ENCODE results near the gene IL36A. TPM values are rescaled to one million over a fixed set of nuclear protein-coding genes. Genes with fewer than 3 reads are reported as not detected.

The IL36A gene
- total RNA-seq, 4 donors from 2014 or later: not detected

DNA sequence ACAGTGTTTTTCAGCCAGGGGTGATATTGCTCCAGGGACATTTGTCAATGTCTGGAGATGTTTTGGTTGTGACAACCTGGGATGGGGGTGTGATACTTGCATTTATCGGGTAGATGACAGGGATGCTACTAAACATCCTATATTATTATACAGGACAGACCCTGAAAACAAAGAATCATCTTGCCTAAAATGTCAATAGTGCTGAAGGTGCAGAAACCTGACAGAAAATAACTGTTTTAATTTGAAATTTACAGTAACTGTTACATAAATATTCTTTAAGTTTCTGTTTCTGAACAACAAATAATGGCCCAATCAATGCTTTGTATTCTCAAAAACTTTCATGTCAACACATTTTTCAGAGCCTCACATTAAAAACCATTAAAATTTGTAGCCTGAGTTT is 2.0 kb downstream of the IL36A start:
- no peak for DNase-seq
- no peaks in the 10 kb centered on the region for H3K36me3 ChIP-seq
- H3K4me3 ChIP-seq: no peak overlapping the region
- H3K27ac ChIP-seq: no peak overlapping the region
- no peaks in the 10 kb centered on the region for H3K4me1 ChIP-seq
- no peaks in the 10 kb centered on the region for H3K27me3 ChIP-seq
- TF ChIP-seq, protein P1, sequence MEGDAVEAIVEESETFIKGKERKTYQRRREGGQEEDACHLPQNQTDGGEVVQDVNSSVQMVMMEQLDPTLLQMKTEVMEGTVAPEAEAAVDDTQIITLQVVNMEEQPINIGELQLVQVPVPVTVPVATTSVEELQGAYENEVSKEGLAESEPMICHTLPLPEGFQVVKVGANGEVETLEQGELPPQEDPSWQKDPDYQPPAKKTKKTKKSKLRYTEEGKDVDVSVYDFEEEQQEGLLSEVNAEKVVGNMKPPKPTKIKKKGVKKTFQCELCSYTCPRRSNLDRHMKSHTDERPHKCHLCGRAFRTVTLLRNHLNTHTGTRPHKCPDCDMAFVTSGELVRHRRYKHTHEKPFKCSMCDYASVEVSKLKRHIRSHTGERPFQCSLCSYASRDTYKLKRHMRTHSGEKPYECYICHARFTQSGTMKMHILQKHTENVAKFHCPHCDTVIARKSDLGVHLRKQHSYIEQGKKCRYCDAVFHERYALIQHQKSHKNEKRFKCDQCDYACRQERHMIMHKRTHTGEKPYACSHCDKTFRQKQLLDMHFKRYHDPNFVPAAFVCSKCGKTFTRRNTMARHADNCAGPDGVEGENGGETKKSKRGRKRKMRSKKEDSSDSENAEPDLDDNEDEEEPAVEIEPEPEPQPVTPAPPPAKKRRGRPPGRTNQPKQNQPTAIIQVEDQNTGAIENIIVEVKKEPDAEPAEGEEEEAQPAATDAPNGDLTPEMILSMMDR (IDR thresholded peaks at IDR 0.05): no peak
- TF ChIP-seq POLR2A (IDR thresholded peaks at IDR 0.05): no peak
- H3K9me3 ChIP-seq: no peaks in the 10 kb centered on the region

DNA sequence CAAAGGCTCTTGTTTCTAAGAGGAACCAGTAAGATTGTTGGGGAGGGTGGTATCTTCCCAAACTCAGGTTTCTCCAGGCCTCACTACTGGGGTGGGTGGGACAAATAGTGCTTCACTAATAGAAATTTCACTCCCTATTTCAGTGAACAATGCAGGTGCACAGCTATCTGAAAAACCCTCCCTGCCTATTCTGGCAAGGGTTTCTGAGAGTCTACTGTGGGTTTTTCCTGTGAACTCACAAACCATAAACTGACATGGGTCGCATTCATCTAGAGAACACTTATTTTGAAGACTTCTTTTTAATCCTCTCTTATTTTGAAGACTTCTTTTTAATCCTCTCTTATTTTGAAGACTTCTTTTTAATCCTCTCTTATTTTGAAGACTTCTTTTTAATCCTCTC is 4.4 kb downstream of the IL36A start:
- Histone ChIP-seq H3K4me3 (no peak overlapping the region), H3K27me3 (no peaks in the 10 kb centered on the region), H3K9me3 (no peaks in the 10 kb centered on the region), H3K4me1 (no peaks in the 10 kb centered on the region), H3K27ac (no peak overlapping the region), H3K36me3 (no peaks in the 10 kb centered on the region)
- TF ChIP-seq, protein P1 (IDR thresholded peaks at IDR 0.05): no peak
- TF ChIP-seq POLR2A (IDR thresholded peaks at IDR 0.05): no peak
- no peak for DNase-seq

DNA sequence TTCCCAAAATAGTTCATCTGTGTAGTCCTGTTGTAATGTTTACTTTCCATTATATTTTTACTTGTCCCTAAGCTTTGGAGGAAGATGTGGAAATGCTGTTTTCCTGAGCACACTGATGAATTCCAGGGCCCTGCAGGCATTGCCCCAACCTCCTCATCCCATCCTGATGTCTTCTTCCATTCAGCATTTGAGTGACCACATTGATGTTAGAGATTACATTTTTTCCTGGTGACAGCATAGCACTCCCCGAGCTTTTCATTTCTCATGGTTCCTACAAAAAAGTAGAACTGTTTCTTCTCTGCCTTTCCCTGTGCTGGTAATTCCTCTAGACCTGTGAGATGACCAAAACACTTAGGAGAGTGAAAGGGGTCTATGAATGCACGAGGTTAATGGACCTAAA is 4.8 kb downstream of the IL36A start:
- TF ChIP-seq POLR2A (IDR thresholded peaks at IDR 0.05): no peak
- TF ChIP-seq, protein P1 (IDR thresholded peaks at IDR 0.05): no peak
- Histone ChIP-seq H3K4me1 (no peaks in the 10 kb centered on the region), H3K27ac (no peak overlapping the region), H3K9me3 (no peaks in the 10 kb centered on the region), H3K27me3 (no peaks in the 10 kb centered on the region), H3K4me3 (no peak overlapping the region), H3K36me3 (no peaks in the 10 kb centered on the region)
- no peak for DNase-seq

DNA sequence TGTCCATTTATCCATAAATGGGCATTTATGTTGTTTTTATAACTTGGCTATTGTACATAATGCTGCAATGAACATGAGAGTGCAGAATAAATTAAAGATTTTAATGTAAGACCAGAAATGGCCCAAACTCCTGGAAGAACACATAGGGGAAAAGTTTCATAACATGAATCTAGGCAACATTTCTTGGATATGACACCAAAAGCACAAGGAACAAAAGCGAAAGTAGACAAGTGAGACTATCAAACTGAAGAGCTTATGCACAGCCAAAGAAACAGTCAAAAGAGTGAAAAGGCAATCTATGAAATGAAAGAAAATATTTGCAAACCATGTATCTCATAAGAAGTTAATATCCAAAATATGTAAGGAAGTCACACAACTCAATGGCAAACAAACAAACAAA is 5.8 kb downstream of the IL36A start:
- no peaks in the 10 kb centered on the region for H3K9me3 ChIP-seq
- no peak for DNase-seq
- no peaks in the 10 kb centered on the region for H3K27me3 ChIP-seq
- no peaks in the 10 kb centered on the region for H3K4me1 ChIP-seq
- no peak overlapping the region for H3K4me3 ChIP-seq
- H3K36me3 ChIP-seq: no peaks in the 10 kb centered on the region
- TF ChIP-seq, protein P1 (IDR thresholded peaks at IDR 0.05): no peak
- no peak for TF ChIP-seq POLR2A (IDR thresholded peaks at IDR 0.05)
- no peak overlapping the region for H3K27ac ChIP-seq

DNA sequence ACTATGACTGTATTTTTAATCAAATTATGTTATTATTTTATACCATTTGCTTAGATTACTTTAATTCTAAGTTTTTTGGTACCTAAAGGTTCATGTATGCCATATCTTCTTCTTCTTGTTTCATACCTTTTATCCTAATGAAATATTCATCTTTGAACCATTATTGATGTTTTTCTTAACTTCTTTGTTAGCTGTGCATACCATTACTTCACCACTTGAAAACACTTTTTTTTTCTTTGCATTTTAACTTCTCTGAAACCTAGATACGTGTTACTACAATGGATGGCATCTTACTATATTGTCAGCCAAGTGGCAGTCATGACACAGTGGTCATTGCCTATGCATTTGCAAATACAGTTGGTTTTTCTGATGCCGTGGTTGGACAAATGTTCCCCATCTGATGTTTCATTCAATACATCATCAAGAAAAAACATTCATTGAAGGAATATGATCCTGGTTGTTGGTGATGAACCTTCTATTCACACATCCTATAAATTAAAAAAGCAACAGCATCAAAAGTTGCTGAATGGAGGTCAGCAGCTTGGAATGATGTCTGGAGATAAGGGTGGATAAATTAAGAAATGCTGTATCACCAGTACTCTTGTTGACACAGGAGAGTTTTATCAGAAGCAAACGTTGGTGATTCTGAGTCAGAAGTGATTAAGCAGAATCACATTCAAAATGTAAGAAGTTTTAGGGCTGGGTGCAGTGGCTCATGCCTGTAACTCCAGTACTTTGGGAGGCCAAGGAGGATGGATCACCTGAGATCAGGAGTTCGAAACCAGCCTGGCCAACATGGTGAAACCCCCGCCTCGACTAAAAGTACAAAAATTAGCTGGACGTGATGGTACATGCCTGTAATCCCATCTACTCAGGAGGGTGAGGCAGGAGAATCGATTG is 7.4 kb downstream of the IL36A start:
- Histone ChIP-seq H3K4me1 (no peaks in the 10 kb centered on the region), H3K9me3 (no peaks in the 10 kb centered on the region), H3K4me3 (no peak overlapping the region), H3K27me3 (no peaks in the 10 kb centered on the region), H3K36me3 (no peaks in the 10 kb centered on the region), H3K27ac (no peak overlapping the region)
- no peak for DNase-seq
- TF ChIP-seq, protein P1 (IDR thresholded peaks at IDR 0.05): no peak
- no peak for TF ChIP-seq POLR2A (IDR thresholded peaks at IDR 0.05)

Data from Peyer's patch (tissue), 4 donors.